Body of pancreas (tissue), 4 donors: Measurements from ENCODE around the gene FAM131B. TPM values are rescaled to one million over a fixed set of nuclear protein-coding genes. Genes with fewer than 3 reads are reported as not detected.
A peak's percentile ranks its signal among the peaks of the same experiment; 100 is the strongest.

Experiments
- ATAC-seq: fragments of 150-250 bp; one replicate; pipeline ENCODE4 v1.9.1; 2016
- DNase-seq, 4 donors: peaks; one replicate each; pipeline ENCODE4 v3.0.0-alpha.2; 2019
- H3K27ac ChIP-seq, 4 donors: fragments of 200-600 bp; sonication (generic); 1 replicate in 3 of 4; 2 replicates in 1 of 4; pipeline versions ENCODE4 v1.5.1 to v1.6.1; 2016 to 2019; ENCODE audit warnings: mild to moderate bottlenecking in 1 of 4, mixed read lengths in 1 of 4, moderate library complexity in 1 of 4
- H3K27me3 ChIP-seq, 2 donors: fragments of 200-600 bp; sonication (generic); one replicate each; pipeline ENCODE4 v1.6.0; 2016; ENCODE audit warnings: mild to moderate bottlenecking in 1 of 2
- H3K36me3 ChIP-seq, 2 donors: fragments of 200-600 bp; sonication (generic); replicated peaks in 1 of 2; 2 replicates each; pipeline ENCODE4 v1.5.1; 2016; ENCODE audit warnings: low read depth in 2 of 2; ENCODE audit not compliant: insufficient read depth in 1 of 2
- H3K4me1 ChIP-seq: fragments of 200-600 bp; sonication (generic); one replicate; pipeline ENCODE4 v1.6.0; 2016
- H3K4me3 ChIP-seq, 2 donors: fragments of 200-600 bp; sonication (generic); 1 replicate in 1 of 2; 2 replicates in 1 of 2; pipeline ENCODE4 v1.5.1; 2016 to 2019
- H3K9me3 ChIP-seq, 3 donors: fragments of 200-600 bp; sonication (generic); 1 replicate in 2 of 3; 2 replicates in 1 of 3; pipeline ENCODE4 v1.5.1; 2016
- CTCF ChIP-seq, 7 experiments: fragments of 450-650 bp in 4 of 7; fragments of 200-600 bp in 3 of 7; sonication (generic) in 3 of 7; IDR thresholded peaks; one replicate each; pipeline ENCODE4 v1.5.1; 2016 to 2019; ENCODE audit warnings: antibody characterized with exemption in 7 of 7
- POLR2A ChIP-seq, 3 donors: fragments of 450-650 bp; IDR thresholded peaks; one replicate each; pipeline ENCODE4 v1.6.1; 2016; ENCODE audit warnings: antibody characterized with exemption in 3 of 3, mild to moderate bottlenecking in 2 of 3
- WGBS, 2 donors: methylation state at CpG; one replicate each; pipeline ENCODE4 v1.1.5; 2017; 5-methylcytosine and 5-hydroxymethylcytosine counted together
- intact Hi-C: fragments of 100-400 bp; cut with DNase I; formaldehyde crosslinking; loops from one replicate; pipeline ENCODE4 v1.15.1; 2023
- total RNA-seq, 2 donors: library from RNA; depleted of rRNA; stranded (reverse); fragments of >200 nt; gene quantifications; one replicate each; pipeline ENCODE4 v1.1.0, GENCODE V29; 2016

The FAM131B gene
- total RNA-seq, 2 donors from 2014 or later, result 0.26 TPM; not detected in 1

DNA sequence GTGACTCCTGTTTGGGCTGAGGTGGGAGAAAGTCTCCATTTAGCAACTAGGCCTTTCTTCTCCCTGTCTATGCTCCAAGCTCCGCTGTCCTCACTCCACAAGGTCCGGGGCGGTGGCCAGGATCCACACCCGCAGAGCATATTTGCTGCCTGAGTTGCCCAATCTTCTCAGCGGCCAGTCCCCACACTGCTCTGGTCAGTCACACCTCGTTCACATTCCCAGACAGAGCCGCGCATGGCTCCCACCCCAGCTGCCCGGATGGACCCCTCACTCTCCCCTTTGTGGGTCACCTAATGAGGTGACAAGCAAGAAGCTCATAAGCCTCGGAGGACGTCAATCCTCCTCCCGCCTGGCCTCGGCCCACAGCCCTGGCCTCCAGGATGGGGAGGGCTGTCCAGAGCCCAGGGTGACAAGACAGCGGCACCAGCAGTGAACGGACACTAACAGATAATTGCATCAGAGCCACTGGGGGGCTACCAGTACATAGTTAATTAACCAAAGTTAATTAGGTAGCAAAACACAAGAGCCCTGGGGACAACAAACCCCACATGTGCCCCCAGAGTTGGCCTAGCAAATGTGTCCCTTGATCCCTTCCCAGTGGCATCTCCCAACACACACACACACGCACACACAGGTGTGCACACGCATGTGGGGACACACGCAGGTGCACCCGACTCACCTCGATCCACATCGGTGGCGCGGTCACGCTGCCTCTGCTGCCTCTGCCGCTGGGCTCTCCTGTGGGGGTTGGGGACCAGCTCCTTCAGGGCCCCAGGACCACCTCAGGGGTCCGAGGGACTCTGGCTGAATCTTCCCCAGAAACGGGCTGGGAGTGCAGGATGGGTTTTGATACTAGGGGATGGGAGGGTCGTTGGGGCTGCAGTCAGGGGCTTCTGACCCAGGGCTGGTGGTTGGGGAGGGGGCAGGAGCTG lies 34.4 kb upstream of the FAM131B start:
- Histone ChIP-seq H3K9me3 (no peaks in the 10 kb centered on the region), H3K36me3 (no peaks in the 10 kb centered on the region), H3K4me1 (peaks cover 22% of the 10 kb centered on the region), H3K27me3 (no peaks in the 10 kb centered on the region), H3K4me3 (no peak overlapping the region), H3K27ac (no peak overlapping the region)
- DNase-seq (no peak), ATAC-seq (no peak)
- TF ChIP-seq CTCF (IDR thresholded peaks at IDR 0.05), result no peak
- no peak for TF ChIP-seq POLR2A (IDR thresholded peaks at IDR 0.05)
- intact Hi-C loops, result no loop called here
- WGBS, 2 donors, result 88 to 92% methylated on average over 19 to 28 of the region's 28 CpGs

DNA sequence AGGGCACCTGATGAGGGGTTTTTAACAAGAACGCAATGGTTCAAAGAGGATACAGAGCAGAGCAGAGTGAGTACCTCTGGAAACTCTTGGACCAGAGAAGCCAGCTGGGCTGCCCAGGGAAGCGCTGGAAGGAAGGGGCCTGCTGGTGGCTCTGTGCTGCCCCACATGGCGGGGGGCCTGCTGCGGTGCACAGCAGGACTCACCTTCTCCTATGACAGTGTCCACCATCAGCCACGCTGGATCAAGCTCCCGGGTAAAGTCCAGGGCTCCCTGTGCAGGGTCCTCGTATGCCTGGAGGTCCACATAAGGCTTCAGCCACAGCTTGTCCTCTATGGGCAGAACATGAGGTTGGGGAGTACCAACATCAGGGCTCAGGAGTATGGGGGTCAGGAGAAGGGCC lies 33.7 kb upstream of the FAM131B start:
- DNase-seq (no peak), ATAC-seq (no peak)
- TF ChIP-seq POLR2A (IDR thresholded peaks at IDR 0.05) (no peak), CTCF (IDR thresholded peaks at IDR 0.05) (no peak)
- 67 to 84% methylated on average over 4 to 7 of the region's 7 CpGs for WGBS, 2 donors
- no peaks in the 10 kb centered on the region for H3K27me3 ChIP-seq
- intact Hi-C loops, result no loop called here
- no peak overlapping the region for H3K4me3 ChIP-seq
- no peak overlapping the region for H3K27ac ChIP-seq
- peaks cover 29% of the 10 kb centered on the region for H3K4me1 ChIP-seq
- H3K36me3 ChIP-seq, result no peaks in the 10 kb centered on the region
- no peaks in the 10 kb centered on the region for H3K9me3 ChIP-seq

- Histone ChIP-seq H3K4me3 (no peak overlapping the region), H3K36me3 (peaks cover 0 to 3% of the 10 kb centered on the region in 2 donors), H3K27me3 (no peaks in the 10 kb centered on the region), H3K9me3 (no peaks in the 10 kb centered on the region), H3K4me1 (peaks cover 36% of the 10 kb centered on the region), H3K27ac (no peak overlapping the region)
- TF ChIP-seq CTCF (IDR thresholded peaks at IDR 0.05) (peak in 1 of 7 experiments; percentile 7), POLR2A (IDR thresholded peaks at IDR 0.05) (no peak)
- WGBS, 2 donors, result 67 to 86% methylated on average over 15 to 21 of the region's 21 CpGs
- no peak for ATAC-seq
- DNase-seq, result no peak
- intact Hi-C loops, result no loop called here
Observed at GRCh38 chr7:143395187-143396149, 33.0 kb upstream of the FAM131B start.

- H3K4me1 ChIP-seq, result peaks cover 36% of the 10 kb centered on the region
- no peak overlapping the region for H3K27ac ChIP-seq
- ATAC-seq (no peak), DNase-seq (no peak)
- intact Hi-C loops, result no loop called here
- 91 to 94% methylated on average over 5 to 6 of the region's 6 CpGs for WGBS, 2 donors
- no peak for TF ChIP-seq CTCF (IDR thresholded peaks at IDR 0.05)
- TF ChIP-seq POLR2A (IDR thresholded peaks at IDR 0.05), result no peak
- H3K27me3 ChIP-seq, result no peaks in the 10 kb centered on the region
- H3K4me3 ChIP-seq, result no peak overlapping the region
- no peaks in the 10 kb centered on the region for H3K9me3 ChIP-seq
- peaks cover 0 to 3% of the 10 kb centered on the region in 2 donors for H3K36me3 ChIP-seq
Observed at GRCh38 chr7:143394777-143395176, 32.3 kb upstream of the FAM131B start.
